C4-2B (cell line): ENCODE data around the gene OVOL3.

Experiments used
- CTCF ChIP-seq: fragments of 450-650 bp; conservative IDR thresholded peaks from 2 replicates; pipeline ENCODE4 v1.5.1; 2017; ENCODE audit warnings: mild to moderate bottlenecking
- ZFX ChIP-seq: fragments of 450-650 bp; IDR thresholded peaks from 2 replicates; pipeline ENCODE4 v1.6.1; 2017

- no peak for TF ChIP-seq CTCF
- TF ChIP-seq ZFX, result no peak
These were observed 31.6 kb downstream of the OVOL3 start for GRCh38 chr19:36142496-36142895.
